Aorta (tissue), 5 donors: ENCODE data around the gene VSIR. TPM values are rescaled to one million over a fixed set of nuclear protein-coding genes. Genes with fewer than 3 reads are reported as not detected.

ENCODE experiments used
- ATAC-seq: fragments of 200-7000 bp; cut with Tn5 transposase; one replicate; pipeline ENCODE4 v1.9.1; 2022; ENCODE audit warnings: moderate library complexity; ENCODE audit not compliant: low FRiP score
- DNase-seq, 2 donors: peaks; one replicate each; pipeline ENCODE4 v3.0.0-alpha.2; 2020
- H3K27ac ChIP-seq, 2 donors: one replicate each; pipeline ENCODE4 v1.5.1; 2013; ENCODE audit warnings: low read length in 2 of 2, mild to moderate bottlenecking in 2 of 2, moderate library complexity in 2 of 2, control low read depth in 1 of 2, inconsistent platforms in 1 of 2, low read depth in 1 of 2
- H3K27me3 ChIP-seq, 2 donors: one replicate each; pipeline ENCODE4 v1.6.1; 2013; ENCODE audit warnings: control low read depth in 1 of 2, low read length in 1 of 2, mild to moderate bottlenecking in 1 of 2, moderate library complexity in 1 of 2; ENCODE audit not compliant: insufficient read depth in 2 of 2, control insufficient read depth in 1 of 2
- H3K36me3 ChIP-seq, 2 donors: one replicate each; pipeline ENCODE4 v1.6.1; 2013; ENCODE audit warnings: control low read depth in 1 of 2, low read length in 1 of 2, mild to moderate bottlenecking in 1 of 2; ENCODE audit not compliant: insufficient read depth in 2 of 2, control insufficient read depth in 1 of 2
- H3K4me1 ChIP-seq, 2 donors: one replicate each; pipeline ENCODE4 v1.6.1; 2013; ENCODE audit warnings: low read length in 2 of 2, control low read depth in 1 of 2, mild to moderate bottlenecking in 1 of 2, moderate library complexity in 1 of 2; ENCODE audit not compliant: insufficient read depth in 2 of 2, control insufficient read depth in 1 of 2
- H3K4me3 ChIP-seq, 2 donors: one replicate each; pipeline ENCODE4 v1.5.1; 2013; ENCODE audit warnings: low read length in 2 of 2, control low read depth in 1 of 2, mild to moderate bottlenecking in 1 of 2
- H3K9me3 ChIP-seq: one replicate; pipeline ENCODE4 v1.6.1; 2013; ENCODE audit warnings: mild to moderate bottlenecking, low read length; ENCODE audit not compliant: control insufficient read depth
- WGBS, 2 donors: extraction: QIAGEN DNeasy Blood & Tissue Kit; methylation state at CpG; one replicate each; pipeline ENCODE4 v1.1.7; 2013; 5-methylcytosine and 5-hydroxymethylcytosine counted together
- intact Hi-C, 2 donors: fragments of 100-400 bp; cut with DNase I; formaldehyde crosslinking; loops; one replicate each; pipeline versions ENCODE4 v1.14.2 to v1.15.0; 2022
- polyA plus RNA-seq, 2 donors: library from polyadenylated mRNA; stranded (reverse); fragments of 200-250 nt; gene quantifications; one replicate each; pipeline ENCODE4 v1.2.3, GENCODE V29; 2013
- total RNA-seq, 2 donors: library from RNA; stranded (reverse); fragmentation: NEBNext Ultra II Directional; extraction: Animal tissue kit (Norgen Biotek cat#: 25700); gene quantifications; one replicate each; pipeline ENCODE4 v1.2.1, GENCODE V29; 2021
- donor health status: healthy with polysubstance abuse.
- donor health status: Bipolar disorder and iron deficiency.
- donor health status: DM: no; HTN: no; CAD: no.
- donor health status: DM: no; HTN: no; CAD: no.
- donor health status: DM: yes; HTN: yes; CAD: no.

Gene VSIR
- total and polyA plus RNA-seq, 4 donors = 44.7 to 123 (median 69.9) TPM

DNA sequence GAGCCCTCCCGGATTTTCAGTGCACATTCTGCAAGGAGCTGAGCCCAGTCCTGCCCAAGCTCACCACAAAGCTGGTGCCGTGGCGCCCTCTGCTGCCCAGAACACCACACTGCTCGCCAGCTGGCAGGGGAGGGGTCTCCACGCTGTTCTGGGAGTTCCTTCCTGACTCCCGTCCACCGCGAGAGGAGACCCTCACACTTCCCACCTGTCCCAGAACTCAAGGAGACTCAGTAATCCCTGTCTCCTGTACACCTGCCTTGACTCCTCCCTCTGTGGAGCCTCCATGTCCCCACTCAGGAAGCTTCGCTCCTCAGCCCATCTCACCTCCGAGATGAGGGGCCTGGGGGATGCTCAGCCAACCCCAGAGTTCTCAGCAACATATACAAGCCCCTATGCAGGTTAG, 65.0 kb downstream of the VSIR start:
- intact Hi-C loops = loop anchor here (5.0 to 10.0 kb wide), 5 partner anchors 106 to 636 kb away; partner anchors contain the start of gene SLC29A3 (in 2 of the 2)
- Histone ChIP-seq H3K4me3 (no peak overlapping the region), H3K4me1 (no peaks in the 10 kb centered on the region), H3K27ac (no peak overlapping the region), H3K36me3 (no peaks in the 10 kb centered on the region), H3K27me3 (no peaks in the 10 kb centered on the region), H3K9me3 (no peaks in the 10 kb centered on the region)
- DNase-seq (peak in 1 of 2 donors; percentile 88), ATAC-seq (no peak)
- 18% methylated on average over 10 of the region's 10 CpGs for WGBS, 2 donors

DNA sequence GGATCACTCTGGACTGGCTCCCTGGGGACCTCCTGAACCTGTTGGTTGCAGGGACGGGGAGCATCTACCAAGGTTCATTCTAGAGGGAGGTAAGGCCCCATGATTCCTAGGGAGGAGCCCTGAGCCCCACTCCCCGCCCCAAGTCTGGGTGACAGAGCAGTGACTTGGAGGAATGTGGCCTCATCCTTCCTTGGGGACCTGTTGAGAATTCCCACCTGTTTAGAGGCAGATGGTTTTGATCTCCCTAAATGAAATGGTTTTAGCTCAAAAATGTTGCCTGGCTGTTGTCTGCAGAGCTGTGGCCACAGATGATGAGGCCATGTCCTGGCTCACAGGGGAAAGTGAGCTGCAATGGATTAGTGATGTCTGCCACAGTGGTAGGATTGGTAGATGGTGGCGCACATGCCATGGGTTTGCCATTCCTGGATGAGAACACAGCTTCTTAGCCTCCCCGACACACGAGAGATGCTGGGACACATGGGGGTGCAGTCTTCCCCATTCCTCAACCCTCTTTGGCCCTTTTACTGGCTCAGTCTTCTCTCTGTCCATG, 66.0 kb downstream of the VSIR start:
- no peaks in the 10 kb centered on the region for H3K36me3 ChIP-seq
- no peaks in the 10 kb centered on the region for H3K9me3 ChIP-seq
- intact Hi-C loops = loop anchor here (5.0 to 10.0 kb wide), 5 partner anchors 107 to 637 kb away; partner anchors contain the start of gene SLC29A3 (in 2 of the 2)
- H3K27me3 ChIP-seq = no peaks in the 10 kb centered on the region
- no peak overlapping the region for H3K27ac ChIP-seq
- DNase-seq (no peak), ATAC-seq (no peak)
- no peaks in the 10 kb centered on the region for H3K4me1 ChIP-seq
- no peak overlapping the region for H3K4me3 ChIP-seq
- 95 to 96% methylated on average over 5 of the region's 5 CpGs for WGBS, 2 donors

DNA sequence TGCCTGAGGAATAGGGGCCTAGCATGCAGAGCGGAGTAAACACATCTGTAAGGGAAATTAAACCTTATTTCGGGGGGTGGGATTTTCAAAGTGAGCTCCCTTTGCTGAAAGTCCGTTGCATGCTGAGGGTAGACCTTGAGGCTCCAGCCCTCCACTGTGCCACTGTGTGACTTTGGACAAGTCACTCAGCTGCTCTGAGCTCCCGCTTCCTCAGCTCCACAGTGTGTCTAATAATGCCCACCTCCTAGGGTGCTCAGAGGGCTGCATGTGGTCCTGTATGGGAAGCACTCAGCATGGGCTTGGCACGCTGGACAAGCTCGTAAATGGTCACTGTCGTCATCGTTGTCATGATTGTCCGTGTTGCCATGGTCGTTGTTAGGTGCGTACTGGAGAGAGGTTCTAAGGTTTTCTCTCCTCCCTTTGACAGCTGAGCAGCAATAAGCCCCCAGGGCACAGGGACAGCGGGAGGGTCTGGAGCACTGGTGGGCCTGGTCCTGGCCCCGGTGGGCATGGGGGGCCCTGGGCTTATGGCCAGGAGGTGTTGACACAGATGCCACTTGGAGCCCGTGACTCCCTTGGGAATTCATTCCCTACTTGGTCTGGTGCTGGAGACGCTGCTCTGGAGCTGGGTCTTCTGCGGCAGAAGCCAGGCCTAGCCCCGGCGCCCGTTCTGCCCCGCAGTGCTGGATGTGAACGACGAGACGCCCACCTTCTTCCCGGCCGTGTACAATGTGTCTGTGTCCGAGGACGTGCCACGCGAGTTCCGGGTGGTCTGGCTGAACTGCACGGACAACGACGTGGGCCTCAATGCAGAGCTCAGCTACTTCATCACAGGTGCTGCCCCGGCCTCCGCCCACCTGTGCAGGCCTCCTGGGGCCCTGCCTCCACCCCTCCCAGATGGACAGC, 66.9 kb downstream of the VSIR start:
- H3K27ac ChIP-seq = no peak overlapping the region
- H3K36me3 ChIP-seq = no peaks in the 10 kb centered on the region
- no peaks in the 10 kb centered on the region for H3K27me3 ChIP-seq
- no peak for DNase-seq
- 93 to 94% methylated on average over 35 of the region's 35 CpGs for WGBS, 2 donors
- no peak for ATAC-seq
- H3K4me1 ChIP-seq = no peaks in the 10 kb centered on the region
- H3K4me3 ChIP-seq = no peak overlapping the region
- intact Hi-C loops = loop anchor here (5.0 to 10.0 kb wide), 5 partner anchors 108 to 638 kb away; partner anchors contain the start of gene SLC29A3 (in 2 of the 2)
- no peaks in the 10 kb centered on the region for H3K9me3 ChIP-seq

DNA sequence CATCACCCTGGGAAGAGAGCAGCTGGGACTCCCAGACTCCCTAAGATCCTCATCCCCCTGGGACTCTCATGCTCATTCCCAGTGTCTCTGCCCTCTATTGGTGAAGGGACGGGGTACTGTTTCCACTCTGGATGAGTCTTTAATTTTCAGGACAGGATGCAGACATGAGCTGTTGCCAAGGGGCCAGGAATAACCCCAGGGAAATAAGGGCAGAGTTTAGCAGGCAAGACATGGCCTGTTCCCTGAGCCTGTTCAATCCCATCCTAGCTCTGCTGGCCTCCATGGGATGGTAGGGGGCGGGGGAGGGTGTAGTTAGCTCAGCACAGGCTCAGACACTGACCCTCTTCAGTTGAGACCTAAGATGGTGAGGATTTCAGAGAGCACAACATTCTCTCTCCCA, 67.7 kb downstream of the VSIR start:
- Histone ChIP-seq H3K27me3 (no peaks in the 10 kb centered on the region), H3K27ac (no peak overlapping the region), H3K4me1 (no peaks in the 10 kb centered on the region), H3K9me3 (no peaks in the 10 kb centered on the region), H3K4me3 (no peak overlapping the region), H3K36me3 (no peaks in the 10 kb centered on the region)
- WGBS, 2 donors = 89 to 92% methylated on average over 2 of the region's 2 CpGs
- intact Hi-C loops = loop anchor here (5.0 to 10.0 kb wide), 5 partner anchors 109 to 639 kb away; partner anchors contain the start of gene SLC29A3 (in 2 of the 2)
- no peak for DNase-seq
- no peak for ATAC-seq

DNA sequence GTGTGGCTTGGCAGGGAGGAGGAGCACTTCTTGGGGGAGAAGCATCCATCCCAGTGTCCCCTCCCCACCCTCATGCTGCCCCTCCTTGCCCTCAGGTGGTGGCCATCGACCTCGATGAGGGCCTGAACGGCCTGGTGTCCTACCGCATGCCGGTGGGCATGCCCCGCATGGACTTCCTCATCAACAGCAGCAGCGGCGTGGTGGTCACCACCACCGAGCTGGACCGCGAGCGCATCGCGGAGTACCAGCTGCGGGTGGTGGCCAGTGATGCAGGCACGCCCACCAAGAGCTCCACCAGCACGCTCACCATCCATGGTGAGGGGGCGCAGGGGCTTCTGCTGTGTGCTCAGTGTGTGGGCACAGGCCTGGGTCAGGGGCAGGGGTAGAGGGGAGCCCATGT, 68.5 kb downstream of the VSIR start:
- ATAC-seq = no peak
- no peak for DNase-seq
- Histone ChIP-seq H3K4me1 (no peaks in the 10 kb centered on the region), H3K27me3 (no peaks in the 10 kb centered on the region), H3K36me3 (no peaks in the 10 kb centered on the region), H3K4me3 (no peak overlapping the region), H3K27ac (no peak overlapping the region), H3K9me3 (no peaks in the 10 kb centered on the region)
- intact Hi-C loops = loop anchor here (5.0 to 10.0 kb wide), 5 partner anchors 110 to 640 kb away; partner anchors contain the start of gene SLC29A3 (in 2 of the 2)
- WGBS, 2 donors = 96% methylated on average over 17 to 18 of the region's 18 CpGs

DNA sequence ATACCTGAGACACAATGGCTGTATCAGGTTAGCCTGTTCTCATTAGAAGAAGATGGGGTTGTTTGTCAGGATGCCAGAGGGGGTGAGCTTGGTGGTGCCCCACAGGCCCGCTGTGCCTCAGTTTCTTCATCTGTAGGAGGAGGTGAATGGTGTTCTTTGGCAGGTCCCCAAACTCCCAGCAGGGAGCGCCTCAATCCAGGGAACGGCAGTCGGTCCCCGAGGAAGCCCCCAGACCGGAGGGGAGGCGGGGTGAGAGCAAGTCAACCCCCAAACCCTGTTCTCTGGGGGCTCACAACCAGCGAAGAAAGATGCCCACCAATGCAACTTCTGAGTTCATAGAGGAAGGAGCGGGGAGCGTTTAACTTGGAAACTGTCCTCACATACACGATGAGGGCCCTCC, 69.7 kb downstream of the VSIR start:
- no peak for ATAC-seq
- H3K27ac ChIP-seq = no peak overlapping the region
- no peak overlapping the region for H3K4me3 ChIP-seq
- H3K4me1 ChIP-seq = no peaks in the 10 kb centered on the region
- H3K27me3 ChIP-seq = no peaks in the 10 kb centered on the region
- no peaks in the 10 kb centered on the region for H3K36me3 ChIP-seq
- no peaks in the 10 kb centered on the region for H3K9me3 ChIP-seq
- DNase-seq = no peak
- intact Hi-C loops = loop anchor here (10.0 kb wide), 3 partner anchors 111 to 641 kb away; no protein-coding TSS in a partner anchor
- WGBS, 2 donors = 81 to 83% methylated on average over 11 of the region's 11 CpGs

DNA sequence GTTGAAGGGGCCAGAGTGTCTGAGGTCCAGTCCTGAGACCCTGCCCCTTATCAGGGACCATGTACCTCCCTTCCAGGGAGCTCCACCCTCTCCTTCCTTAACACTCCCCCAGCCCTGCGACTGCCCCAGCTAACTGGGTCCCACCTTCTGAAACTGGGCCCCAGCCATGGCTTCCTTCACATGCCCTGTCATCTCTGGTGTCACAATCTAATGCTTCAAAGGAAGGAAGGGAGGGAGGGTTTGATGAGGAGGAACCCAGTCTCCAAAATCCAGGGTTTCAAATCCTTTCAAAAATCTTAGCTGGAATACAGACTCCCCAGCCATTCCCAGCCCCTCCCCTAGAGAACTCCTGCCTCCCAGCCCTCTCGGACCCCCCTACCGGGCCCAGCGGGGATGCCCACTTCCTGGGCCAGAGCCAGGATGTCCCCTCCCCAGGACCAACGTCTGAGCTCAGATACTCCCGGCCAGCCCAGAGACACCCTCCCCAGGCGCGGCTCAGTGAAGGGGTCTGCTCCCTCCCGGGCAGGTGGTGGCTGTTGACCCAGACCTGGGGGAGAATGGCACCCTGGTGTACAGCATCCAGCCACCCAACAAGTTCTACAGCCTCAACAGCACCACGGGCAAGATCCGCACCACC, 71.7 kb downstream of the VSIR start:
- DNase-seq (no peak), ATAC-seq (no peak)
- no peaks in the 10 kb centered on the region for H3K36me3 ChIP-seq
- no peak overlapping the region for H3K27ac ChIP-seq
- H3K27me3 ChIP-seq = no peaks in the 10 kb centered on the region
- 77 to 81% methylated on average over 11 of the region's 11 CpGs for WGBS, 2 donors
- no peaks in the 10 kb centered on the region for H3K4me1 ChIP-seq
- intact Hi-C loops = loop anchor here (10.0 kb wide), 3 partner anchors 113 to 643 kb away; no protein-coding TSS in a partner anchor
- no peak overlapping the region for H3K4me3 ChIP-seq
- no peaks in the 10 kb centered on the region for H3K9me3 ChIP-seq

DNA sequence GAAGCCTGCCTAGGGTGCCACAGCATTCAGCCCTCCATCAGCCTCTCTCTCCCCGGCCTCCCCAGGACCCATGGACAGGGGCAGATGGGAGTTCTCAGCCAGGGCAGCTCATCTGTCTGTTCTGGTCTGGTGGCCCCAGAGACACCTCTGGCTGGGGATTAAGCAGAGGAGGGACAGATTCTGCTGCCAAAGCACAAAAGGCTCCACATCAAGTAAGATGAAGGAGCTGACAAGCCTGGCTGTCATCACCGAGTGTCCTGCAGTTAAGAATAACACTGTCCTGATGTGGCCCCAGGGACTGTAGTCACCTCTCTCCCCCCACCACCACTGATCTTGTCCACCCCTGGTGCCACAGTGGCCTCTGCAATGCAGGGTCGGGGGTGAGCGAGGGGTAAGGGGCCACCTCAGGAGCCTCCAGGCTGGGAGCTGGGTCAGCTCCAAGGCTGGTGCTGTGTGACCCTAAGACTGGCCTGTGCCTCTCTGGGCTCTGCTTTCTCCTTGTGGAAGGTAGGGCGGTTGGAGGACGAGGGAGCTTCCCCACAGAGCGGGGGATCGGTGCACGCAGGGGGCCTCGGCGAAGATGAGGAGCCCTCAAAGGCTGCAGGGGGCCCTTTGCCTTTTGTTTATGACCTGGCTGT, 72.5 kb downstream of the VSIR start:
- Histone ChIP-seq H3K36me3 (no peaks in the 10 kb centered on the region), H3K27ac (no peak overlapping the region), H3K4me1 (no peaks in the 10 kb centered on the region), H3K27me3 (no peaks in the 10 kb centered on the region), H3K4me3 (no peak overlapping the region), H3K9me3 (no peaks in the 10 kb centered on the region)
- intact Hi-C loops = loop anchor here (10.0 kb wide), 3 partner anchors 114 to 644 kb away; no protein-coding TSS in a partner anchor
- WGBS, 2 donors = 87 to 89% methylated on average over 11 of the region's 11 CpGs
- DNase-seq (no peak), ATAC-seq (no peak)
